B cell (primary cell): ENCODE measurements around the gene SGPL1. TPM values are rescaled to one million over a fixed set of nuclear protein-coding genes. Genes with fewer than 3 reads are reported as not detected.

Experiments used
- ATAC-seq: fragments of 200-7000 bp; cut with Tn5 transposase; one replicate; pipeline ENCODE4 v1.10.0; 2021; ENCODE audit warnings: low read depth, mild to moderate bottlenecking, moderate number of reproducible peaks, moderate library complexity
- CTCF ChIA-PET: fragments of 350-600 bp; sonication (Branson Sonifier 250); formaldehyde crosslinking; loops from one replicate; lab custom pipeline; 2021; ENCODE audit warnings: antibody characterized with exemption, inconsistent platforms; lab: Charles Lee
- POLR2A ChIA-PET: fragments of 350-600 bp; sonication (Branson Sonifier 250); formaldehyde crosslinking; loops from one replicate; lab custom pipeline; 2021; ENCODE audit warnings: antibody characterized with exemption; lab: Charles Lee
- DNase-seq: peaks from one replicate; pipeline ENCODE4 v3.0.0; 2013
- H2AFZ ChIP-seq: 2 replicates; pipeline ENCODE4 v1.6.1; 2012; ENCODE audit warnings: mild to moderate bottlenecking, low read depth, low read length; ENCODE audit not compliant: insufficient read depth, poor library complexity, severe bottlenecking
- H3K27ac ChIP-seq, 2 donors: 1 replicate in 1 of 2; 2 replicates in 1 of 2; pipeline ENCODE4 v1.5.1; 2012 to 2013; ENCODE audit warnings: low read length in 2 of 2, mild to moderate bottlenecking in 2 of 2, moderate library complexity in 1 of 2
- H3K27me3 ChIP-seq, 4 experiments: fragments of 200-600 bp in 1 of 4; sonication (generic) in 1 of 4; replicated peaks in 1 of 4; 1 replicate in 2 of 4; 2 replicates in 2 of 4; pipeline versions ENCODE4 v1.6.1 to v1.7.0; 2013 to 2016; ENCODE audit warnings: low read length in 3 of 4, mild to moderate bottlenecking in 2 of 4, mixed read lengths in 1 of 4, moderate library complexity in 1 of 4; ENCODE audit not compliant: insufficient read depth in 4 of 4, control insufficient read depth in 3 of 4; ENCODE audit errors: control extremely low read depth in 1 of 4
- H3K36me3 ChIP-seq, 2 experiments: replicated peaks in 1 of 2; 1 replicate in 1 of 2; 2 replicates in 1 of 2; pipeline versions ENCODE4 v1.6.1 to v1.7.1; 2013; ENCODE audit warnings: low read length in 1 of 2; ENCODE audit not compliant: insufficient read depth in 2 of 2, control insufficient read depth in 1 of 2; ENCODE audit errors: control extremely low read depth in 1 of 2, extremely low read depth in 1 of 2
- H3K4me1 ChIP-seq, 2 donors: fragments of 200-600 bp in 1 of 2; sonication (generic) in 1 of 2; 1 replicate in 1 of 2; 2 replicates in 1 of 2; pipeline versions ENCODE4 v1.5.1 to v1.6.1; 2013 to 2017; ENCODE audit warnings: low read length in 2 of 2; ENCODE audit not compliant: control insufficient read depth in 2 of 2, insufficient read depth in 2 of 2
- H3K4me2 ChIP-seq: replicated peaks from 2 replicates; pipeline ENCODE3; 2012; ENCODE audit warnings: mild to moderate bottlenecking, low read depth, low read length; ENCODE audit not compliant: poor library complexity, severe bottlenecking
- H3K4me3 ChIP-seq, 5 experiments: fragments of 200-600 bp in 1 of 5; sonication (generic) in 1 of 5; 1 replicate in 3 of 5; 2 replicates in 2 of 5; pipeline versions ENCODE4 v1.5.1 to v1.7.0; 2011 to 2016; ENCODE audit warnings: low read length in 4 of 5, mild to moderate bottlenecking in 4 of 5, low read depth in 2 of 5, control low read depth in 1 of 5, moderate library complexity in 1 of 5; ENCODE audit not compliant: insufficient read depth in 1 of 5; ENCODE audit errors: control extremely low read depth in 1 of 5, extremely low read depth in 1 of 5
- H3K79me2 ChIP-seq: fragments of 200-600 bp; sonication (generic); one replicate; pipeline ENCODE4 v1.6.0; 2016; ENCODE audit warnings: low read length; ENCODE audit not compliant: control insufficient read depth, insufficient read depth
- H3K9ac ChIP-seq: fragments of 200-600 bp; sonication (generic); 2 replicates; pipeline ENCODE4 v1.6.1; 2017; ENCODE audit warnings: mild to moderate bottlenecking, low read length, moderate library complexity
- H3K9me3 ChIP-seq, 3 donors: one replicate each; pipeline versions ENCODE4 v1.6.1 to v1.7.1; 2013; ENCODE audit warnings: low read length in 2 of 3; ENCODE audit not compliant: control insufficient read depth in 2 of 3, insufficient read depth in 1 of 3; ENCODE audit errors: control extremely low read depth in 1 of 3
- H4K20me1 ChIP-seq: 2 replicates; pipeline ENCODE4 v1.6.0; 2012; ENCODE audit warnings: mild to moderate bottlenecking, low read length; ENCODE audit not compliant: insufficient read depth, control insufficient read depth, poor library complexity, severe bottlenecking
- H3K27ac Mint-ChIP-seq: one replicate; pipeline ENCODE4 v1.8.0; 2021; ENCODE audit warnings: mixed read lengths
- H3K27me3 Mint-ChIP-seq: one replicate; pipeline ENCODE4 v1.8.0; 2021; ENCODE audit warnings: mixed read lengths
- H3K4me1 Mint-ChIP-seq: one replicate; pipeline ENCODE4 v1.8.0; 2021; ENCODE audit warnings: mixed read lengths
- H3K4me3 Mint-ChIP-seq: one replicate; pipeline ENCODE4 v1.8.0; 2021; ENCODE audit warnings: mixed read lengths
- H3K9me3 Mint-ChIP-seq: one replicate; pipeline ENCODE4 v1.8.0; 2022; ENCODE audit warnings: mixed read lengths; ENCODE audit not compliant: insufficient read depth
- EZH2 ChIP-seq: IDR thresholded peaks from 2 replicates; pipeline ENCODE4 v1.6.1; 2012; ENCODE audit warnings: borderline replicate concordance, low read depth, mild to moderate bottlenecking, moderate library complexity, low read length; ENCODE audit not compliant: insufficient read depth, poor library complexity, severe bottlenecking
- WGBS: methylation state at CpG from one replicate; pipeline ENCODE4 v1.1.5; 2013; ENCODE audit warnings: missing lambda C conversion rate; ENCODE audit not compliant: insufficient coverage; 5-methylcytosine and 5-hydroxymethylcytosine counted together
- intact Hi-C: fragments of 100-400 bp; cut with micrococcal nuclease; formaldehyde crosslinking; loops from one replicate; pipeline ENCODE4 v1.10.0; 2022
- polyA plus RNA-seq: library from polyadenylated mRNA; depleted of rRNA; stranded (reverse); fragments of >200 nt; gene quantifications from 2 replicates; pipeline ENCODE4 v1.2.3, GENCODE V29; 2012
- small RNA-seq: library from RNA; depleted of rRNA; stranded (forward); fragments of <200 nt; gene quantifications from one replicate; pipeline ENCODE3, GENCODE V24; 2012; ENCODE audit warnings: low replicate concordance, low read depth; ENCODE audit not compliant: insufficient read length
- total RNA-seq, 2 donors: library from RNA; stranded (reverse); fragments of 120-200 nt in 1 of 2; gene quantifications; 1 replicate in 1 of 2; 2 replicates in 1 of 2; pipeline versions ENCODE4 v1.2.3 to v1.2.4, GENCODE V29; 2013 to 2022
- TF ChIP-seq, protein P1 (sequence below): fragments of 200-600 bp; IDR thresholded peaks from one replicate; pipeline ENCODE4 v1.8.0; 2022; ENCODE audit warnings: antibody characterized with exemption, mild to moderate bottlenecking

SGPL1 gene
- total and polyA plus RNA-seq, 2 donors (not counting 1 experiment from before 2014, with no cell fraction given), result 9.1 to 46.2 TPM

DNA sequence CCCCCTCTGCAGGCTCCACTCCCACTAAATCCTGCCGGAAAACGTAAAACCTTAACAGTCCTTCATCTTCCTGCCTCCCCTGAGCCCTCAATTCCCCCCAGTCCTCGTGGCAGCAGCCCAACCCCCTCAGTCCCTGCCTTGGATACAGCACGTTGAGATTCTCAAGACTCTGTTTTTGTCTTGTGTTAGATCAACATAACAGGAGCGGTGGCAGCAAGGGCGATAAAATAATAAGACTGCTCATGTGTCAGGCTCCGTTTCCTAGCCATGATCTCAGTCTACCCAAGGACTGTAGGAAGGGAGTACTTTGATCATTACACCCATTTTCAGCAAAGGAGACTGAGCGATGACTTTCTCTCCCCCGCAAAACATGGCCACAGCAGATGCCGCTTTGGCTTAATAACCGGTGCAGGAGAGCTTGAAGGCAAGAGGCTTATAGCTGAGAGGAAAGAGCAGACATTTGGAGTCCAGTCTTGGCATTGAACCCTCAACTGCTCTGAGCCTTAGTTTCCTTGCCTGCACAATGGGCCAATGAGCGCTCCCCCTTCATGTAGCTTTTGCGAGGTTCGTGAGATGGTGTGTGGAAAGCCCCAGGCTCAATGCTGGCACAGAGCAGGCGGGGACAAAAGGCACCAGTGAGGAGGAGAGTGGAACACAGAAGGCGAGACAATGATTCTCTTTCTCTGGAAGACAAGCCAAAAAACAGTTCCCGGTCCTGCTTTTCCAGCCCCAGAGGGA, 114.7 kb downstream of the SGPL1 start:
- H3K36me3 ChIP-seq, result no peaks in the 10 kb centered on the region
- H3K9ac ChIP-seq, result no peak overlapping the region
- DNase-seq, result no peak
- no peak overlapping the region for H2AFZ ChIP-seq
- H3K27me3 ChIP-seq, result peaks cover 0 to 2% (median 0%) of the 10 kb centered on the region in 4 experiments
- intact Hi-C loops, result no loop called here
- H3K4me3 ChIP-seq, result no peak overlapping the region
- WGBS, result 87% methylated on average over 15 of the region's 17 CpGs
- H3K27ac Mint-ChIP-seq, result no peak overlapping the region
- no peaks in the 10 kb centered on the region for H3K9me3 ChIP-seq
- POLR2A ChIA-PET, result no interaction called here
- no peak overlapping the region for H3K4me2 ChIP-seq
- no peaks in the 10 kb centered on the region for H3K79me2 ChIP-seq
- TF ChIP-seq, protein P1, sequence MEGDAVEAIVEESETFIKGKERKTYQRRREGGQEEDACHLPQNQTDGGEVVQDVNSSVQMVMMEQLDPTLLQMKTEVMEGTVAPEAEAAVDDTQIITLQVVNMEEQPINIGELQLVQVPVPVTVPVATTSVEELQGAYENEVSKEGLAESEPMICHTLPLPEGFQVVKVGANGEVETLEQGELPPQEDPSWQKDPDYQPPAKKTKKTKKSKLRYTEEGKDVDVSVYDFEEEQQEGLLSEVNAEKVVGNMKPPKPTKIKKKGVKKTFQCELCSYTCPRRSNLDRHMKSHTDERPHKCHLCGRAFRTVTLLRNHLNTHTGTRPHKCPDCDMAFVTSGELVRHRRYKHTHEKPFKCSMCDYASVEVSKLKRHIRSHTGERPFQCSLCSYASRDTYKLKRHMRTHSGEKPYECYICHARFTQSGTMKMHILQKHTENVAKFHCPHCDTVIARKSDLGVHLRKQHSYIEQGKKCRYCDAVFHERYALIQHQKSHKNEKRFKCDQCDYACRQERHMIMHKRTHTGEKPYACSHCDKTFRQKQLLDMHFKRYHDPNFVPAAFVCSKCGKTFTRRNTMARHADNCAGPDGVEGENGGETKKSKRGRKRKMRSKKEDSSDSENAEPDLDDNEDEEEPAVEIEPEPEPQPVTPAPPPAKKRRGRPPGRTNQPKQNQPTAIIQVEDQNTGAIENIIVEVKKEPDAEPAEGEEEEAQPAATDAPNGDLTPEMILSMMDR, result no peak
- TF ChIP-seq EZH2, result no peak
- H3K27me3 Mint-ChIP-seq, result peaks cover 1% of the 10 kb centered on the region
- CTCF ChIA-PET, result no interaction called here
- H4K20me1 ChIP-seq, result no peaks in the 10 kb centered on the region
- no peak overlapping the region for H3K4me3 Mint-ChIP-seq
- H3K27ac ChIP-seq, result no peak overlapping the region
- no peak for ATAC-seq
- H3K4me1 Mint-ChIP-seq, result peaks cover 3% of the 10 kb centered on the region
- H3K9me3 Mint-ChIP-seq, result no peaks in the 10 kb centered on the region
- H3K4me1 ChIP-seq, result no peaks in the 10 kb centered on the region

Small RNAs within 50 kb of the gene (small RNA-seq; reads per million reads assigned to genes)
- gene RPS26P40, result not detected

Other genes starting within 250 kb of the SGPL1 start
- gene PRF1, start 213.2 kb upstream of the SGPL1 start, total RNA-seq, result 0.92 and 1.0 TPM in 2 replicates
- 1.9 and 2.1 TPM in 2 replicates for gene PRF1, start 213.2 kb upstream of the SGPL1 start, polyA plus RNA-seq
- gene ADAMTS14, start 143.4 kb upstream of the SGPL1 start, total RNA-seq, result not detected in 2 replicates
- not detected in 2 replicates for gene ADAMTS14, start 143.4 kb upstream of the SGPL1 start, polyA plus RNA-seq
- not detected in 2 replicates for gene TBATA, start 30.6 kb upstream of the SGPL1 start, total RNA-seq
- gene TBATA, start 30.6 kb upstream of the SGPL1 start, polyA plus RNA-seq, result not detected in 2 replicates
- 13.3 and 14.1 TPM in 2 replicates for gene PCBD1, start 72.6 kb downstream of the SGPL1 start, total RNA-seq
- gene PCBD1, start 72.6 kb downstream of the SGPL1 start, polyA plus RNA-seq, result 4.1 and 6.7 TPM in 2 replicates